ENCODE measurements around the gene SLC9A7.

The SLC9A7 gene

GRCh38 chrX:46597208-46597607 lies 161.7 kb downstream of the SLC9A7 start:
- DNase-seq = no peak

- DNase-seq = no peak
These were observed 163.8 kb downstream of the SLC9A7 start for GRCh38 chrX:46595084-46595483.

GRCh38 chrX:46589977-46590723 lies 168.8 kb downstream of the SLC9A7 start:
- DNase-seq = peak; percentile 50

- DNase-seq = peak; percentile 82
These were observed 170.7 kb downstream of the SLC9A7 start for GRCh38 chrX:46588263-46588662.

GRCh38 chrX:46587753-46588171 lies 171.2 kb downstream of the SLC9A7 start:
- no peak for DNase-seq

GRCh38 chrX:46587158-46587557 lies 171.8 kb downstream of the SLC9A7 start:
- DNase-seq = peak; percentile 48

- no peak for DNase-seq
These were observed 174.2 kb downstream of the SLC9A7 start for GRCh38 chrX:46584736-46585135.

- DNase-seq = peak; percentile 88
These were observed 176.0 kb downstream of the SLC9A7 start for GRCh38 chrX:46582966-46583365.

GRCh38 chrX:46582325-46582724 lies 176.6 kb downstream of the SLC9A7 start:
- peak; percentile 48 for DNase-seq

- no peak for DNase-seq
These were observed 178.3 kb downstream of the SLC9A7 start for GRCh38 chrX:46580613-46581012.

GRCh38 chrX:46579250-46579649 lies 179.7 kb downstream of the SLC9A7 start:
- no peak for DNase-seq

GRCh38 chrX:46577221-46578005 lies 181.5 kb downstream of the SLC9A7 start:
- peak; percentile 48 for DNase-seq

GRCh38 chrX:46576458-46576857 lies 182.5 kb downstream of the SLC9A7 start:
- peak; percentile 7 for DNase-seq

GRCh38 chrX:46575991-46576392 lies 182.9 kb downstream of the SLC9A7 start:
- peak; percentile 33 for DNase-seq

- DNase-seq = no peak
These were observed 183.3 kb downstream of the SLC9A7 start for GRCh38 chrX:46575586-46575985.

- peak; percentile 14 for DNase-seq
These were observed 184.0 kb downstream of the SLC9A7 start for GRCh38 chrX:46574774-46575381.

GRCh38 chrX:46573892-46574773 lies 184.8 kb downstream of the SLC9A7 start:
- DNase-seq = peak; percentile 45

- peak; percentile 59 for DNase-seq
These were observed 185.5 kb downstream of the SLC9A7 start, which contains the start of gene CHST7 for GRCh38 chrX:46573331-46573891. TSS of gene CHST7 (plus strand) at chrX:46573765. CDS start at chrX:46573932, 167 bp downstream.

- DNase-seq = no peak
These were observed 186.5 kb downstream of the SLC9A7 start for GRCh38 chrX:46572340-46572936.

- DNase-seq = no peak
These were observed 187.2 kb downstream of the SLC9A7 start for GRCh38 chrX:46571423-46572339.

GRCh38 chrX:46569621-46570020 lies 189.3 kb downstream of the SLC9A7 start:
- DNase-seq = no peak
